Effector memory CD8-positive, alpha-beta T cell (primary cell): Measurements from ENCODE around the gene SUMF1.

Source experiments
- ATAC-seq: fragments of 150-1000 bp; cut with Tn5 transposase; replicated peaks from 2 replicates; pipeline ENCODE4 v1.10.0; 2021; ENCODE audit warnings: mild to moderate bottlenecking, moderate library complexity
- DNase-seq, 3 experiments: peaks; one replicate each; pipeline ENCODE4 v3.0.0; 2021
- H3K27ac Mint-ChIP-seq, 2 donors: one replicate each; pipeline ENCODE4 v1.8.0; 2022; ENCODE audit warnings: mild to moderate bottlenecking in 2 of 2, mixed read lengths in 2 of 2, moderate library complexity in 2 of 2
- H3K27me3 Mint-ChIP-seq, 2 donors: one replicate each; pipeline ENCODE4 v1.8.0; 2022; ENCODE audit warnings: mixed read lengths in 2 of 2
- H3K36me3 Mint-ChIP-seq: one replicate; pipeline ENCODE4 v1.8.0; 2022; ENCODE audit warnings: mild to moderate bottlenecking, moderate library complexity, mixed read lengths; ENCODE audit not compliant: insufficient read depth
- H3K4me1 Mint-ChIP-seq, 2 donors: one replicate each; pipeline ENCODE4 v1.8.0; 2022; ENCODE audit warnings: low read depth in 2 of 2, mixed read lengths in 2 of 2
- H3K4me3 Mint-ChIP-seq, 2 donors: one replicate each; pipeline ENCODE4 v1.8.0; 2022; ENCODE audit warnings: mild to moderate bottlenecking in 2 of 2, mixed read lengths in 2 of 2, moderate library complexity in 2 of 2
- H3K9me3 Mint-ChIP-seq, 2 donors: one replicate each; pipeline ENCODE4 v1.8.0; 2022; ENCODE audit warnings: mixed read lengths in 2 of 2

SUMF1 gene

GRCh38 chr3:4493941-4494894 is 27.1 kb upstream of the SUMF1 start:
- H3K4me3 Mint-ChIP-seq: peak overlapping the region; percentile 94 to 96
- no peaks in the 10 kb centered on the region for H3K9me3 Mint-ChIP-seq
- ATAC-seq (no peak), DNase-seq (no peak)
- H3K36me3 Mint-ChIP-seq: peaks cover 28% of the 10 kb centered on the region
- H3K27me3 Mint-ChIP-seq: no peaks in the 10 kb centered on the region
- H3K4me1 Mint-ChIP-seq: peaks cover 39 to 45% of the 10 kb centered on the region in 2 donors
- H3K27ac Mint-ChIP-seq: peak overlapping the region; percentile 91 to 95

GRCh38 chr3:4493014-4493940 is 26.2 kb upstream of the SUMF1 start, which contains the start of gene ITPR1:
Gene ITPR1, plus strand, starts transcription at chr3:4493348. Its CDS starts 23,144 bp downstream, at chr3:4516492.
- Mint-ChIP-seq H3K4me3 (peak within 1 kb of the TSS; percentile 94 to 96), H3K27ac (peak within 1 kb of the TSS; percentile 91 to 95), H3K36me3 (peaks cover 23% of the 10 kb centered on the region), H3K27me3 (no peaks in the 10 kb centered on the region), H3K4me1 (peaks cover 39 to 44% of the 10 kb centered on the region in 2 donors), H3K9me3 (no peaks in the 10 kb centered on the region)
- ATAC-seq (peak; percentile 84), DNase-seq (peak; percentile 96 to 98 (median 97))

- Mint-ChIP-seq H3K27ac (peak overlapping the region; percentile 91 to 95), H3K27me3 (no peaks in the 10 kb centered on the region), H3K36me3 (peaks cover 22% of the 10 kb centered on the region), H3K4me1 (peaks cover 38 to 39% of the 10 kb centered on the region in 2 donors), H3K4me3 (peak overlapping the region; percentile 94 to 96), H3K9me3 (no peaks in the 10 kb centered on the region)
- ATAC-seq (peak; percentile 36), DNase-seq (peak; percentile 31 to 41 (median 37))
Observed at GRCh38 chr3:4492208-4493013, 25.3 kb upstream of the SUMF1 start.

- Mint-ChIP-seq H3K9me3 (no peaks in the 10 kb centered on the region), H3K27ac (peak overlapping the region; percentile 91 to 95), H3K36me3 (peaks cover 22% of the 10 kb centered on the region), H3K27me3 (no peaks in the 10 kb centered on the region), H3K4me3 (peak overlapping the region; percentile 94 to 96), H3K4me1 (peaks cover 37 to 38% of the 10 kb centered on the region in 2 donors)
- ATAC-seq (no peak), DNase-seq (no peak)
Observed at GRCh38 chr3:4491855-4492207, 24.8 kb upstream of the SUMF1 start.

GRCh38 chr3:4478261-4478660 is 11.2 kb upstream of the SUMF1 start:
- H3K9me3 Mint-ChIP-seq: no peaks in the 10 kb centered on the region
- no peaks in the 10 kb centered on the region for H3K36me3 Mint-ChIP-seq

DNA sequence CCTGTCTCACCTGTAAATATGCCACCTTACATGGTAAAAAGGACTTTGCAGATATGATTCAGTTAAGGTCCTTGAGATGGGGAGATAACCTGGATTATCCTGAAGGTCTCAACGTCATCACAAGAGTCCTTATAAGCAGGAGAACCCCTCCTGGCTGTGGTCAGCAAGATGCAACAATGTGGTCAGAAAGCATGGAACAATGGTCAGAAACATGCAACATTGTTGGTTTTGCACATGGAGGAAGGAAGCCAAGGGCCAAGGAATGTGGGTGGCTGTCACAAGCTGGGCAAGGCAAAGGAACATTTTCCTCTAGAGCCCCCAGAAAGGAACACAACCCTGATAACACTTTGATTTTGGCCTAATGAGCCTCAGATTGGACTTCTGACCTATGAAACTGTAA is 9.4 kb upstream of the SUMF1 start:
- Mint-ChIP-seq H3K9me3 (no peaks in the 10 kb centered on the region), H3K27ac (no peak overlapping the region), H3K27me3 (peaks cover 13 to 20% of the 10 kb centered on the region in 2 donors), H3K36me3 (no peaks in the 10 kb centered on the region), H3K4me1 (no peaks in the 10 kb centered on the region), H3K4me3 (no peak overlapping the region)
- no peak for ATAC-seq
- no peak for DNase-seq

More at GRCh38 chr3:4478261-4478660, 11.2 kb upstream of the SUMF1 start:
- peaks cover 13 to 14% of the 10 kb centered on the region in 2 donors for H3K27me3 Mint-ChIP-seq
- H3K27ac Mint-ChIP-seq: no peak overlapping the region
- H3K4me3 Mint-ChIP-seq: no peak overlapping the region
- ATAC-seq (no peak), DNase-seq (no peak)
- H3K4me1 Mint-ChIP-seq: no peaks in the 10 kb centered on the region

DNA sequence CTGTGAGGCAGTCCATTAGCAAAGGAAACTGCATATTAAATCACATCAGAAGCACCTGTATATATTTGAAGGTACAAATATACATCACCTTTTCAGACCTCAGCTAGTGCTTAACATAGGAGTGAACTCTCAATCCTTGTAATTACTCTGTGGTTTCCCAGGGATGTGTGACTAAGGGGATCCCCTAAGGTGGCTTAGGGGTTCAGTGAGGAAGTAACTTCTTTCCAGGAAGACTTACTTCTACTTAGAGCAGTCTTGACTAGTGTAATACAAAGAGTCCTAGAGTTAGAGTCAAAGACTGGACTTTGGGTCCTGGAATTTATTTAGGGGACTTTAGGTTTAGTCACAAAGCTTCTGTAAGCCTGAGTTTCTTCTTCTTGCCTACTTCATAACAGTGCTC is 8.7 kb upstream of the SUMF1 start:
- DNase-seq (no peak), ATAC-seq (no peak)
- no peaks in the 10 kb centered on the region for H3K4me1 Mint-ChIP-seq
- H3K4me3 Mint-ChIP-seq: no peak overlapping the region
- H3K27ac Mint-ChIP-seq: no peak overlapping the region
- H3K9me3 Mint-ChIP-seq: no peaks in the 10 kb centered on the region
- H3K27me3 Mint-ChIP-seq: peaks cover 13 to 20% of the 10 kb centered on the region in 2 donors
- no peaks in the 10 kb centered on the region for H3K36me3 Mint-ChIP-seq

DNA sequence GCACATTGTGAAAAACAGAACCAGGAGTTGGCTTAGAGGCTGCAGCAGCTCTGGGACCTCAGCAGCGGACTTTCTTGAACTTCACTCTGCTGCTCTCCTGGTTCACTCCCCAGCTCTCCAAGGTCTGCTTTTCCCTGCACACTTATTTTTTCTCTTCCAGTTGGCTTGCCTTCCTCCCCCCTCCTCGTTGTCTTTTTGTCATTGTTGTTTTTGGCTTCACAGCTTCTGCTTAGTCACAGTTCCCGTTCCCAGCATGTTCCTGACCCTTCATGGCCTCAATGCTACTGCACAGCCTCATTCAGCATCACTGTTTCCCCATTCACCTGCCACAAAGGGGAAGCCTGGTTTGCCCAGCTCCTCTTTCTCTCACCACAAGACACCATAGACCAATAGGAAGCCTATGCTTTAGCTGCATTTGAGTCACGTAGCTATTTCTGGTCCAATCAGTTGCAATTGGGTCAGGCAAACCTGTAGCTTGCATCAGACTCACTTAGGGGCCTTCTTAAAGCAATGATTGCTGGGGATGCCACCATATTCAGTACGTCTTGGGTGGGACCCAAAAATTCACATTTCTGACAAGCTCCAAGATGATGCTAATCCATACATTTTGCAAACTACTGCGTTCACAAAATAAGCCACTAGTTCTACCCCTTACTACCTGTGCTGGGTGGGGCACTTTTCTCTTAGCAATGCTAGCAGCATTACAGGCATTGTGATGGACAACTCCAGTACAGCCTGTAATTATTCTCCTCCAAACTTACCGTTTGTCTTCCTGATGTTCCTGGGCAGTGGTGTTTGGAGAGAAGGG is 7.8 kb upstream of the SUMF1 start:
- Mint-ChIP-seq H3K27me3 (peaks cover 13 to 20% of the 10 kb centered on the region in 2 donors), H3K4me1 (no peaks in the 10 kb centered on the region), H3K27ac (no peak overlapping the region), H3K4me3 (no peak overlapping the region), H3K36me3 (no peaks in the 10 kb centered on the region), H3K9me3 (no peaks in the 10 kb centered on the region)
- peak; percentile 63 for ATAC-seq
- no peak for DNase-seq

- H3K4me3 Mint-ChIP-seq: no peak overlapping the region
- peaks cover 13 to 20% of the 10 kb centered on the region in 2 donors for H3K27me3 Mint-ChIP-seq
- no peaks in the 10 kb centered on the region for H3K9me3 Mint-ChIP-seq
- no peak overlapping the region for H3K27ac Mint-ChIP-seq
- no peaks in the 10 kb centered on the region for H3K4me1 Mint-ChIP-seq
- DNase-seq (no peak), ATAC-seq (no peak)
- no peaks in the 10 kb centered on the region for H3K36me3 Mint-ChIP-seq
Observed at GRCh38 chr3:4472766-4473165, 5.7 kb upstream of the SUMF1 start.

DNA sequence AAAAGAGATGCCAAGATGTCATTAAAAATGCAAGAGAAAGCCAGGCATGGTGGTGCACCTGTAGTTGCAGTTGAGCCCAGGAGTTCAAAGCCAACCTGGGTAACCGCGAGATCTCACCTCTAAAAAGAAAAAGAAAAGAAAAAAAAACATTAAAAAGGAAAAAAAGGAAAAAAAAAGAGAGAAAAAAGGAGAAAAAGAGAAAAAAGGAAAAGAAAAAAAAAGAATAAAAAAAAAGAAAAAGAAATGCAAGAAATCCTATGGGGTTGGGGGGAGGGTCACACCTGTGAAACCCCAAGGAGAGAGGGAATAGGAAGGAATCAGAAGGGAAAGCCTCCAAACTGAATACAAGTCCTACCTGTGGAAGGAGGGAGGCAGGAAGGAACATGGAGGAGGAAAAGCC is 5.2 kb upstream of the SUMF1 start:
- H3K4me3 Mint-ChIP-seq: no peak overlapping the region
- H3K27me3 Mint-ChIP-seq: peaks cover 13 to 20% of the 10 kb centered on the region in 2 donors
- no peak overlapping the region for H3K27ac Mint-ChIP-seq
- DNase-seq: no peak
- H3K9me3 Mint-ChIP-seq: no peaks in the 10 kb centered on the region
- no peak for ATAC-seq
- no peaks in the 10 kb centered on the region for H3K36me3 Mint-ChIP-seq
- peaks cover 2 to 3% of the 10 kb centered on the region in 2 donors for H3K4me1 Mint-ChIP-seq

- peaks cover 13 to 20% of the 10 kb centered on the region in 2 donors for H3K27me3 Mint-ChIP-seq
- no peak for ATAC-seq
- H3K36me3 Mint-ChIP-seq: no peaks in the 10 kb centered on the region
- H3K4me1 Mint-ChIP-seq: peaks cover 3 to 4% of the 10 kb centered on the region in 2 donors
- H3K9me3 Mint-ChIP-seq: no peaks in the 10 kb centered on the region
- no peak for DNase-seq
- H3K27ac Mint-ChIP-seq: no peak overlapping the region
- no peak overlapping the region for H3K4me3 Mint-ChIP-seq
Observed at GRCh38 chr3:4471907-4472306, 4.8 kb upstream of the SUMF1 start.

DNA sequence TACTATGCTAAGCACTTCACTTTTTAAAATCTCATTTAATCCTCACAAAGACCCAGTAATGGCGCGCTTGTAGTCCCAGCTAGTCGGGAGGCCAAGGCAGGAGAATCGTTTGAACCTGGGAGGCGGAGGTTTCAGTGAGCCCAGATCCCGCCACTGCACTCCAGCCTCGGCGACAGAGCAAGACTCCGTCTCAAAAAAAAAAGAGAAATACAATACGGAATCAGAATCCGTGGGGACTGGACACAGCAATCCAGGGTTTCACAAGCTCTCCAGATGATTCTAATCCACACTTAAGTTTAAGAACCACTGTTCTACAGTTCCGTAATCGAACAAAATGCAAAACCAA is 426 bp upstream of the SUMF1 start:
- Mint-ChIP-seq H3K4me3 (peak overlapping the region; percentile 86 to 87), H3K9me3 (no peaks in the 10 kb centered on the region), H3K27me3 (peaks cover 0 to 6% of the 10 kb centered on the region in 2 donors), H3K27ac (peak overlapping the region; percentile 88 to 92), H3K4me1 (peaks cover 15 to 18% of the 10 kb centered on the region in 2 donors), H3K36me3 (peaks cover 11% of the 10 kb centered on the region)
- DNase-seq: no peak
- no peak for ATAC-seq
